Type B pancreatic cell (in vitro differentiated cells): ENCODE results near the gene SMPDL3A. TPM values are rescaled to one million over a fixed set of nuclear protein-coding genes. Genes with fewer than 3 reads are reported as not detected.

Source experiments
- DNase-seq: peaks from one replicate; pipeline ENCODE4 v3.0.0; 2021; ENCODE audit warnings: mixed read lengths; ENCODE audit not compliant: unreplicated experiment; ENCODE audit errors: extremely low spot score
- H3K27ac Mint-ChIP-seq: 2 replicates; pipeline ENCODE4 v1.8.0; 2021; ENCODE audit warnings: mild to moderate bottlenecking, mixed read lengths
- H3K27me3 Mint-ChIP-seq: 2 replicates; pipeline ENCODE4 v1.8.0; 2021; ENCODE audit warnings: mixed read lengths
- H3K36me3 Mint-ChIP-seq: 2 replicates; pipeline ENCODE4 v1.8.0; 2021; ENCODE audit warnings: mixed read lengths
- H3K4me1 Mint-ChIP-seq: one replicate; pipeline ENCODE4 v1.8.0; 2021; ENCODE audit warnings: mixed read lengths; ENCODE audit not compliant: unreplicated experiment
- H3K4me3 Mint-ChIP-seq: 2 replicates; pipeline ENCODE4 v1.8.0; 2021; ENCODE audit warnings: mild to moderate bottlenecking, mixed read lengths
- H3K9me3 Mint-ChIP-seq: 2 replicates; pipeline ENCODE4 v1.8.0; 2021; ENCODE audit warnings: mixed read lengths
- total RNA-seq: library from RNA; stranded (reverse); gene quantifications from 2 replicates; pipeline ENCODE4 v1.2.1, GENCODE V29; 2021; ENCODE audit warnings: low replicate concordance
- TF ChIP-seq, protein P1 (sequence below): fragments of 200-600 bp; sonication (generic); conservative IDR thresholded peaks from 2 replicates; pipeline ENCODE4 v1.5.0; 2021; ENCODE audit warnings: antibody characterized with exemption, mild to moderate bottlenecking

SMPDL3A gene
- total RNA-seq, 1 donor from 2014 or later: 9.4 TPM

DNA sequence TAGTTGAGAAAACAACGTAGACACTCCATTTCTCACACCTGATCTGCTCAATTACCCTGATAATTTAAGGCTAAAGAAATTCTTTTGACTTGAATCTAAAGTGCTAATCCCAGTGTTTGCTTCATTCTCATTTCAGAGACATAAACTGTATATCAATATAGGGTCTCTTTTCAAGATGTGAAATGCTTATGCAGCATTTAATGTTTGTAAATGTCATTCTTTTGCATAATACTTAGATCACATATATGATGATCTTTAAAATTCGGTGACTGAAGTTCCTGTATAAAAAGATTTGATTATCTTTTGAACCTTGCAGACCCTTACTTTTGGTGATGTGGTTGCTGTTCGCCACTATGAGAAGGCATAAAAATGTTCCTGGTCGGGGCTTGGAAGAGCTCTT lies 5.7 kb upstream of the SMPDL3A start:
- Mint-ChIP-seq H3K4me3 (no peak overlapping the region), H3K27me3 (no peaks in the 10 kb centered on the region), H3K9me3 (no peaks in the 10 kb centered on the region), H3K4me1 (peaks cover 17% of the 10 kb centered on the region), H3K27ac (no peak overlapping the region), H3K36me3 (no peaks in the 10 kb centered on the region)
- DNase-seq: no peak
- TF ChIP-seq, protein P1, sequence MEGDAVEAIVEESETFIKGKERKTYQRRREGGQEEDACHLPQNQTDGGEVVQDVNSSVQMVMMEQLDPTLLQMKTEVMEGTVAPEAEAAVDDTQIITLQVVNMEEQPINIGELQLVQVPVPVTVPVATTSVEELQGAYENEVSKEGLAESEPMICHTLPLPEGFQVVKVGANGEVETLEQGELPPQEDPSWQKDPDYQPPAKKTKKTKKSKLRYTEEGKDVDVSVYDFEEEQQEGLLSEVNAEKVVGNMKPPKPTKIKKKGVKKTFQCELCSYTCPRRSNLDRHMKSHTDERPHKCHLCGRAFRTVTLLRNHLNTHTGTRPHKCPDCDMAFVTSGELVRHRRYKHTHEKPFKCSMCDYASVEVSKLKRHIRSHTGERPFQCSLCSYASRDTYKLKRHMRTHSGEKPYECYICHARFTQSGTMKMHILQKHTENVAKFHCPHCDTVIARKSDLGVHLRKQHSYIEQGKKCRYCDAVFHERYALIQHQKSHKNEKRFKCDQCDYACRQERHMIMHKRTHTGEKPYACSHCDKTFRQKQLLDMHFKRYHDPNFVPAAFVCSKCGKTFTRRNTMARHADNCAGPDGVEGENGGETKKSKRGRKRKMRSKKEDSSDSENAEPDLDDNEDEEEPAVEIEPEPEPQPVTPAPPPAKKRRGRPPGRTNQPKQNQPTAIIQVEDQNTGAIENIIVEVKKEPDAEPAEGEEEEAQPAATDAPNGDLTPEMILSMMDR: no peak

GRCh38 chr6:122785891-122786290 lies 3.2 kb upstream of the SMPDL3A start:
- H3K9me3 Mint-ChIP-seq: no peaks in the 10 kb centered on the region
- H3K27ac Mint-ChIP-seq: no peak overlapping the region
- H3K4me3 Mint-ChIP-seq: no peak overlapping the region
- TF ChIP-seq, protein P1: no peak
- no peaks in the 10 kb centered on the region for H3K36me3 Mint-ChIP-seq
- DNase-seq: no peak
- H3K4me1 Mint-ChIP-seq: peaks cover 19% of the 10 kb centered on the region
- H3K27me3 Mint-ChIP-seq: no peaks in the 10 kb centered on the region

- no peaks in the 10 kb centered on the region for H3K9me3 Mint-ChIP-seq
- DNase-seq: no peak
- no peak overlapping the region for H3K27ac Mint-ChIP-seq
- H3K36me3 Mint-ChIP-seq: no peaks in the 10 kb centered on the region
- no peaks in the 10 kb centered on the region for H3K27me3 Mint-ChIP-seq
- peak overlapping the region; percentile 37 for H3K4me3 Mint-ChIP-seq
- H3K4me1 Mint-ChIP-seq: peaks cover 33% of the 10 kb centered on the region
- TF ChIP-seq, protein P1: no peak
These were observed 1.3 kb upstream of the SMPDL3A start for GRCh38 chr6:122787721-122788120.

DNA sequence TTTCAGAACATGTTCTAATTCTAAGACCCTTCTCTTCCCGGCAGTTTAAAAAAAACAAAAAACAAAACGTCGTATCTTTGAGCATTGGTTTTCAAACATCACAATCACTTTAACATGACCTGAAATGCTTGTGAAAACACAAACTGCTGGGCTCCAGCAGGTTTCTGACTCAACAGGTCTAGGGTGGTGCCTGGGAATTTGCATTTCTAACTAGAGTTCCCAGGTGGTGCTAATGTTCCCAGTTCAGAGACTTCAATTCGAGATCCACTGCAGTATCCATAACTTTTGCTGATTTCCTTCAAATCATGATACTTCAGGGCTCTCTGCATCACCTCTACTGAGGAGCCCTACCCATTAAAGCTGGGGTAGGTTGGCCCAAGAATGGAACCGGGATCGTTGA lies 850 bp upstream of the SMPDL3A start:
- TF ChIP-seq, protein P1: no peak
- Mint-ChIP-seq H3K27ac (no peak overlapping the region), H3K36me3 (no peaks in the 10 kb centered on the region), H3K4me1 (peaks cover 36% of the 10 kb centered on the region), H3K27me3 (no peaks in the 10 kb centered on the region), H3K9me3 (no peaks in the 10 kb centered on the region), H3K4me3 (peak overlapping the region; percentile 37)
- no peak for DNase-seq

- no peak for DNase-seq
- TF ChIP-seq, protein P1: no peak
- peak overlapping the region; percentile 87 for H3K4me3 Mint-ChIP-seq
- H3K27ac Mint-ChIP-seq: peak overlapping the region; percentile 78
- H3K4me1 Mint-ChIP-seq: peaks cover 36% of the 10 kb centered on the region
- H3K36me3 Mint-ChIP-seq: no peaks in the 10 kb centered on the region
- no peaks in the 10 kb centered on the region for H3K27me3 Mint-ChIP-seq
- no peaks in the 10 kb centered on the region for H3K9me3 Mint-ChIP-seq
These were observed 336 bp upstream of the SMPDL3A start for GRCh38 chr6:122788663-122789181.

GRCh38 chr6:122790028-122790422 lies 967 bp downstream of the SMPDL3A start:
- peak overlapping the region; percentile 78 for H3K27ac Mint-ChIP-seq
- no peaks in the 10 kb centered on the region for H3K36me3 Mint-ChIP-seq
- DNase-seq: no peak
- peak overlapping the region; percentile 87 for H3K4me3 Mint-ChIP-seq
- no peaks in the 10 kb centered on the region for H3K9me3 Mint-ChIP-seq
- TF ChIP-seq, protein P1: no peak
- H3K4me1 Mint-ChIP-seq: peaks cover 36% of the 10 kb centered on the region
- no peaks in the 10 kb centered on the region for H3K27me3 Mint-ChIP-seq
